Loucy (cell line): Measurements from ENCODE around the gene CAV3.

ENCODE experiments used
- EZH2phosphoT487 ChIP-seq: fragments of 200-600 bp; IDR thresholded peaks from 2 replicates; pipeline ENCODE4 v1.6.1; 2018; ENCODE audit warnings: antibody characterized with exemption, mild to moderate bottlenecking, moderate library complexity, borderline replicate concordance
- TF ChIP-seq, protein P1 (sequence below): fragments of 200-600 bp; sonication (generic); conservative IDR thresholded peaks from 2 replicates; pipeline ENCODE4 v1.5.1; 2014; ENCODE audit warnings: mild to moderate bottlenecking, antibody characterized with exemption, low read length

DNA sequence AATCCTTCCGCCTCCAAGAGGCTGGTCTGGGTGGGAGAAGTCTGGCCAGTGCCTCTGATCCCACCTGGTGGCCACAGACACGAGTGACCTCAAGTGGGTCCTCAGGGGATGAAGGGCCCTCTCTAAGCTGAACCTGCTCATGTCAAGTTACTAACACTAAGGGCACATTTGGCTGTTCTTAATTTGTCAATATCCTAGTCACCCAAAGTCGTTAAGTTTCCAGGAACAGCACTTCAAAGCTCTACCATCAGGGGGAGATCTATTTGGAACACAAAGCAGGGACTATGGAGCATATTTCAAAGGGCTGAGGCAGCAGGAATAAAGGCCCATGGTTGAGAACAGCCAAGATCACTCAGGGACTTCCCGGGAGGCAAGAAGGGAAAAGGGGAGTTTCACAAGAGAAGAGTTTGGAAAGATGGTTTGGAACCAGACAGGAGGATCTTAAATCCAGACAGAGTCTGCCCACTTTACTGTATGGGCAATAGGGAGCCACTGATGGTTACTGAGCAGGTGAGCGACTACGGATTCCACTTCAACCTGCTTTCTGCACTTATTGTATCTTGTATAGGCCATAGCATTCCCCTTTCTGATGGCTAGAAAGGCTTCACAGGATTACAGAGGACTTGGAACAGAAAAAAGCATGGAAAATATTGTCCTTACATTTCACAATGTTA lies 22.1 kb downstream of the CAV3 start:
- TF ChIP-seq EZH2phosphoT487 = no peak
- TF ChIP-seq, protein P1, sequence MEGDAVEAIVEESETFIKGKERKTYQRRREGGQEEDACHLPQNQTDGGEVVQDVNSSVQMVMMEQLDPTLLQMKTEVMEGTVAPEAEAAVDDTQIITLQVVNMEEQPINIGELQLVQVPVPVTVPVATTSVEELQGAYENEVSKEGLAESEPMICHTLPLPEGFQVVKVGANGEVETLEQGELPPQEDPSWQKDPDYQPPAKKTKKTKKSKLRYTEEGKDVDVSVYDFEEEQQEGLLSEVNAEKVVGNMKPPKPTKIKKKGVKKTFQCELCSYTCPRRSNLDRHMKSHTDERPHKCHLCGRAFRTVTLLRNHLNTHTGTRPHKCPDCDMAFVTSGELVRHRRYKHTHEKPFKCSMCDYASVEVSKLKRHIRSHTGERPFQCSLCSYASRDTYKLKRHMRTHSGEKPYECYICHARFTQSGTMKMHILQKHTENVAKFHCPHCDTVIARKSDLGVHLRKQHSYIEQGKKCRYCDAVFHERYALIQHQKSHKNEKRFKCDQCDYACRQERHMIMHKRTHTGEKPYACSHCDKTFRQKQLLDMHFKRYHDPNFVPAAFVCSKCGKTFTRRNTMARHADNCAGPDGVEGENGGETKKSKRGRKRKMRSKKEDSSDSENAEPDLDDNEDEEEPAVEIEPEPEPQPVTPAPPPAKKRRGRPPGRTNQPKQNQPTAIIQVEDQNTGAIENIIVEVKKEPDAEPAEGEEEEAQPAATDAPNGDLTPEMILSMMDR = peak; percentile 50
